RWPE1 (cell line): ENCODE data around the gene ADAP1.

Experiments
- CTCF ChIA-PET: fragments of 350-600 bp; sonication (Branson Sonifier 250); formaldehyde crosslinking; extraction: SDS; loops from one replicate; lab custom pipeline; 2021; lab: Yijun Ruan, JAX
- POLR2A ChIA-PET: fragments of 400-600 bp; formaldehyde crosslinking; extraction: SDS; loops from one replicate; lab custom pipeline; 2020; ENCODE audit warnings: antibody characterized with exemption; ENCODE audit not compliant: low non-redundant PET; lab: Yijun Ruan, JAX
- DNase-seq: peaks from one replicate; pipeline ENCODE4 v3.0.0; 2012; ENCODE audit warnings: low spot score
- H3K27ac ChIP-seq: fragments of 450-650 bp; 2 replicates; pipeline ENCODE4 v1.5.1; 2017
- CTCF ChIP-seq: fragments of 450-650 bp; conservative IDR thresholded peaks from 2 replicates; pipeline ENCODE4 v1.5.1; 2017; ENCODE audit warnings: low read depth, mild to moderate bottlenecking

Gene ADAP1

GRCh38 chr7:849781-850180, 104.7 kb downstream of the ADAP1 start:
- POLR2A ChIA-PET: no interaction called here
- TF ChIP-seq CTCF: no peak
- no peak for DNase-seq
- H3K27ac ChIP-seq: peak overlapping the region; percentile 24; the same call in 1 of the 2 replicates
- CTCF ChIA-PET: interaction anchor here (0.8 kb wide), 1 partner anchor 23 kb away, joined by 3 read pairs; no protein-coding TSS in a partner anchor

- DNase-seq: no peak
- peak overlapping the region; percentile 24 for H3K27ac ChIP-seq
- CTCF ChIA-PET: interaction anchor here (0.8 kb wide), 1 partner anchor 24 kb away, joined by 3 read pairs; no protein-coding TSS in a partner anchor
- TF ChIP-seq CTCF: no peak
- POLR2A ChIA-PET: interaction anchor here (0.6 kb wide), 1 partner anchor 24 kb away, joined by 4 read pairs; no protein-coding TSS in a partner anchor
Measured at GRCh38 chr7:849145-849544, 105.3 kb downstream of the ADAP1 start.
